ENCODE measurements around the gene EPHA10.
A peak's percentile ranks its signal among the peaks of the same experiment; 100 is the strongest.

The EPHA10 gene

GRCh38 chr1:37764888-37765441, at the start of gene EPHA10:
EPHA10 (minus strand) TSS chr1:37765120; CDS start chr1:37765066, 54 bp downstream.
- Histone ChIP-seq H3K4me1 (ENCODE audit: control insufficient read depth in 1 of 2, insufficient read depth in 2 of 2, low read length in 2 of 2) (no peaks in the 10 kb centered on the region), H3K9ac (ENCODE audit: low read depth in 1 of 2, low read length in 2 of 2) (no peak within 1 kb of the TSS), H3K9me3 (ENCODE audit: control insufficient read depth in 1 of 2, low read length in 2 of 2) (no peaks in the 10 kb centered on the region), H3K4me3 (ENCODE audit: low read depth in 1 of 2, low read length in 2 of 2) (peak within 1 kb of the TSS; percentile 21 to 29), H3K27me3 (ENCODE audit: control insufficient read depth in 1 of 2, insufficient read depth in 2 of 2, low read length in 2 of 2) (peaks cover 35 to 64% of the 10 kb centered on the region in 2 donors), H3K36me3 (ENCODE audit: control insufficient read depth in 1 of 2, insufficient read depth in 2 of 2, low read length in 2 of 2) (no peaks in the 10 kb centered on the region), H3K27ac (ENCODE audit: low read depth, low read length) (no peak within 1 kb of the TSS)

GRCh38 chr1:37814252-37814651, 49.3 kb upstream of the EPHA10 start:
- Histone ChIP-seq H3K9me3 (ENCODE audit: control insufficient read depth in 1 of 2, low read length in 2 of 2) (no peaks in the 10 kb centered on the region), H3K36me3 (ENCODE audit: control insufficient read depth in 1 of 2, insufficient read depth in 2 of 2, low read length in 2 of 2) (peaks cover 18 to 37% of the 10 kb centered on the region in 2 donors), H3K27me3 (ENCODE audit: control insufficient read depth in 1 of 2, insufficient read depth in 2 of 2, low read length in 2 of 2) (no peaks in the 10 kb centered on the region), H3K4me3 (ENCODE audit: low read depth in 1 of 2, low read length in 2 of 2) (no peak overlapping the region), H3K9ac (ENCODE audit: low read depth in 1 of 2, low read length in 2 of 2) (no peak overlapping the region), H3K4me1 (ENCODE audit: control insufficient read depth in 1 of 2, insufficient read depth in 2 of 2, low read length in 2 of 2) (peaks cover 1 to 2% of the 10 kb centered on the region in 2 donors), H3K27ac (ENCODE audit: low read depth, low read length) (no peak overlapping the region)

- Histone ChIP-seq H3K4me1 (ENCODE audit: control insufficient read depth in 1 of 2, insufficient read depth in 2 of 2, low read length in 2 of 2) (peaks cover 7% of the 10 kb centered on the region in 2 donors), H3K27me3 (ENCODE audit: control insufficient read depth in 1 of 2, insufficient read depth in 2 of 2, low read length in 2 of 2) (no peaks in the 10 kb centered on the region), H3K36me3 (ENCODE audit: control insufficient read depth in 1 of 2, insufficient read depth in 2 of 2, low read length in 2 of 2) (peaks cover 18 to 37% of the 10 kb centered on the region in 2 donors), H3K4me3 (ENCODE audit: low read depth in 1 of 2, low read length in 2 of 2) (no peak overlapping the region), H3K9me3 (ENCODE audit: control insufficient read depth in 1 of 2, low read length in 2 of 2) (no peaks in the 10 kb centered on the region), H3K27ac (ENCODE audit: low read depth, low read length) (no peak overlapping the region), H3K9ac (ENCODE audit: low read depth in 1 of 2, low read length in 2 of 2) (no peak overlapping the region)
These were observed 48.7 kb upstream of the EPHA10 start for GRCh38 chr1:37813529-37814145.

- H3K4me3 ChIP-seq (ENCODE audit: low read depth in 1 of 2, low read length in 2 of 2), result no peak overlapping the region
- H3K9ac ChIP-seq (ENCODE audit: low read depth in 1 of 2, low read length in 2 of 2), result no peak overlapping the region
- no peaks in the 10 kb centered on the region for H3K9me3 ChIP-seq (ENCODE audit: control insufficient read depth in 1 of 2, low read length in 2 of 2)
- peaks cover 23 to 27% of the 10 kb centered on the region in 2 donors for H3K36me3 ChIP-seq (ENCODE audit: control insufficient read depth in 1 of 2, insufficient read depth in 2 of 2, low read length in 2 of 2)
- H3K4me1 ChIP-seq (ENCODE audit: control insufficient read depth in 1 of 2, insufficient read depth in 2 of 2, low read length in 2 of 2), result peaks cover 15 to 17% of the 10 kb centered on the region in 2 donors
- no peak overlapping the region for H3K27ac ChIP-seq (ENCODE audit: low read depth, low read length)
- H3K27me3 ChIP-seq (ENCODE audit: control insufficient read depth in 1 of 2, insufficient read depth in 2 of 2, low read length in 2 of 2), result no peaks in the 10 kb centered on the region
These were observed 46.2 kb upstream of the EPHA10 start for GRCh38 chr1:37811027-37811655.

- Histone ChIP-seq H3K4me3 (ENCODE audit: low read depth in 1 of 2, low read length in 2 of 2) (no peak overlapping the region), H3K4me1 (ENCODE audit: control insufficient read depth in 1 of 2, insufficient read depth in 2 of 2, low read length in 2 of 2) (peaks cover 15 to 17% of the 10 kb centered on the region in 2 donors), H3K27ac (ENCODE audit: low read depth, low read length) (no peak overlapping the region), H3K9me3 (ENCODE audit: control insufficient read depth in 1 of 2, low read length in 2 of 2) (no peaks in the 10 kb centered on the region), H3K9ac (ENCODE audit: low read depth in 1 of 2, low read length in 2 of 2) (no peak overlapping the region), H3K36me3 (ENCODE audit: control insufficient read depth in 1 of 2, insufficient read depth in 2 of 2, low read length in 2 of 2) (peaks cover 19 to 26% of the 10 kb centered on the region in 2 donors), H3K27me3 (ENCODE audit: control insufficient read depth in 1 of 2, insufficient read depth in 2 of 2, low read length in 2 of 2) (no peaks in the 10 kb centered on the region)
These were observed 45.0 kb upstream of the EPHA10 start for GRCh38 chr1:37809942-37810341.

GRCh38 chr1:37808369-37809319, 43.7 kb upstream of the EPHA10 start:
- H3K4me3 ChIP-seq (ENCODE audit: low read depth in 1 of 2, low read length in 2 of 2), result peak overlapping the region; percentile 82 to 93
- peaks cover 15 to 17% of the 10 kb centered on the region in 2 donors for H3K4me1 ChIP-seq (ENCODE audit: control insufficient read depth in 1 of 2, insufficient read depth in 2 of 2, low read length in 2 of 2)
- H3K36me3 ChIP-seq (ENCODE audit: control insufficient read depth in 1 of 2, insufficient read depth in 2 of 2, low read length in 2 of 2), result peaks cover 24 to 30% of the 10 kb centered on the region in 2 donors
- H3K9ac ChIP-seq (ENCODE audit: low read depth in 1 of 2, low read length in 2 of 2), result peak overlapping the region; percentile 61 to 68
- H3K27ac ChIP-seq (ENCODE audit: low read depth, low read length), result peak overlapping the region; percentile 71
- H3K9me3 ChIP-seq (ENCODE audit: control insufficient read depth in 1 of 2, low read length in 2 of 2), result no peaks in the 10 kb centered on the region
- H3K27me3 ChIP-seq (ENCODE audit: control insufficient read depth in 1 of 2, insufficient read depth in 2 of 2, low read length in 2 of 2), result no peaks in the 10 kb centered on the region

- Histone ChIP-seq H3K9me3 (ENCODE audit: control insufficient read depth in 1 of 2, low read length in 2 of 2) (no peaks in the 10 kb centered on the region), H3K4me3 (ENCODE audit: low read depth in 1 of 2, low read length in 2 of 2) (peak within 1 kb of the TSS; percentile 82 to 93), H3K4me1 (ENCODE audit: control insufficient read depth in 1 of 2, insufficient read depth in 2 of 2, low read length in 2 of 2) (peaks cover 15 to 17% of the 10 kb centered on the region in 2 donors), H3K27ac (ENCODE audit: low read depth, low read length) (peak within 1 kb of the TSS; percentile 71), H3K36me3 (ENCODE audit: control insufficient read depth in 1 of 2, insufficient read depth in 2 of 2, low read length in 2 of 2) (peaks cover 26 to 39% of the 10 kb centered on the region in 2 donors), H3K9ac (ENCODE audit: low read depth in 1 of 2, low read length in 2 of 2) (peak within 1 kb of the TSS; percentile 76 to 88), H3K27me3 (ENCODE audit: control insufficient read depth in 1 of 2, insufficient read depth in 2 of 2, low read length in 2 of 2) (no peaks in the 10 kb centered on the region)
These were observed 42.8 kb upstream of the EPHA10 start, which contains the start of the genes C1orf122 and YRDC for GRCh38 chr1:37807555-37808368. C1orf122 (plus strand) TSS chr1:37807790; CDS start chr1:37808405, 615 bp downstream. YRDC (minus strand) TSS chr1:37808208; CDS start chr1:37808180, 28 bp downstream.

GRCh38 chr1:37807220-37807554, 42.3 kb upstream of the EPHA10 start:
- peak overlapping the region; percentile 76 to 88 for H3K9ac ChIP-seq (ENCODE audit: low read depth in 1 of 2, low read length in 2 of 2)
- H3K4me3 ChIP-seq (ENCODE audit: low read depth in 1 of 2, low read length in 2 of 2), result peak overlapping the region; percentile 82 to 93
- peaks cover 15 to 17% of the 10 kb centered on the region in 2 donors for H3K4me1 ChIP-seq (ENCODE audit: control insufficient read depth in 1 of 2, insufficient read depth in 2 of 2, low read length in 2 of 2)
- H3K27ac ChIP-seq (ENCODE audit: low read depth, low read length), result no peak overlapping the region
- H3K27me3 ChIP-seq (ENCODE audit: control insufficient read depth in 1 of 2, insufficient read depth in 2 of 2, low read length in 2 of 2), result no peaks in the 10 kb centered on the region
- H3K36me3 ChIP-seq (ENCODE audit: control insufficient read depth in 1 of 2, insufficient read depth in 2 of 2, low read length in 2 of 2), result peaks cover 30 to 45% of the 10 kb centered on the region in 2 donors
- no peaks in the 10 kb centered on the region for H3K9me3 ChIP-seq (ENCODE audit: control insufficient read depth in 1 of 2, low read length in 2 of 2)

GRCh38 chr1:37802439-37802838, 37.5 kb upstream of the EPHA10 start:
- Histone ChIP-seq H3K4me3 (ENCODE audit: low read depth in 1 of 2, low read length in 2 of 2) (no peak overlapping the region), H3K27me3 (ENCODE audit: control insufficient read depth in 1 of 2, insufficient read depth in 2 of 2, low read length in 2 of 2) (no peaks in the 10 kb centered on the region), H3K27ac (ENCODE audit: low read depth, low read length) (no peak overlapping the region), H3K4me1 (ENCODE audit: control insufficient read depth in 1 of 2, insufficient read depth in 2 of 2, low read length in 2 of 2) (peaks cover 7 to 10% of the 10 kb centered on the region in 2 donors), H3K36me3 (ENCODE audit: control insufficient read depth in 1 of 2, insufficient read depth in 2 of 2, low read length in 2 of 2) (peaks cover 39 to 63% of the 10 kb centered on the region in 2 donors), H3K9ac (ENCODE audit: low read depth in 1 of 2, low read length in 2 of 2) (no peak overlapping the region), H3K9me3 (ENCODE audit: control insufficient read depth in 1 of 2, low read length in 2 of 2) (no peaks in the 10 kb centered on the region)
